Head of caudate nucleus (tissue), 42 donors: ENCODE data around the gene EEF1A2.
A peak's percentile ranks its signal among the peaks of the same experiment; 100 is the strongest.

Experiments used
- DNase-seq, 42 donors: peaks; one replicate each; pipeline versions ENCODE4 v3.0.0 to v3.0.0-alpha.2; 2020 to 2021; ENCODE audit warnings: mixed read lengths in 7 of 42
- intact Hi-C: fragments of 100-400 bp; cut with DNase I; formaldehyde crosslinking; loops from one replicate; pipeline ENCODE4 v1.15.0; 2022

The EEF1A2 gene

DNA sequence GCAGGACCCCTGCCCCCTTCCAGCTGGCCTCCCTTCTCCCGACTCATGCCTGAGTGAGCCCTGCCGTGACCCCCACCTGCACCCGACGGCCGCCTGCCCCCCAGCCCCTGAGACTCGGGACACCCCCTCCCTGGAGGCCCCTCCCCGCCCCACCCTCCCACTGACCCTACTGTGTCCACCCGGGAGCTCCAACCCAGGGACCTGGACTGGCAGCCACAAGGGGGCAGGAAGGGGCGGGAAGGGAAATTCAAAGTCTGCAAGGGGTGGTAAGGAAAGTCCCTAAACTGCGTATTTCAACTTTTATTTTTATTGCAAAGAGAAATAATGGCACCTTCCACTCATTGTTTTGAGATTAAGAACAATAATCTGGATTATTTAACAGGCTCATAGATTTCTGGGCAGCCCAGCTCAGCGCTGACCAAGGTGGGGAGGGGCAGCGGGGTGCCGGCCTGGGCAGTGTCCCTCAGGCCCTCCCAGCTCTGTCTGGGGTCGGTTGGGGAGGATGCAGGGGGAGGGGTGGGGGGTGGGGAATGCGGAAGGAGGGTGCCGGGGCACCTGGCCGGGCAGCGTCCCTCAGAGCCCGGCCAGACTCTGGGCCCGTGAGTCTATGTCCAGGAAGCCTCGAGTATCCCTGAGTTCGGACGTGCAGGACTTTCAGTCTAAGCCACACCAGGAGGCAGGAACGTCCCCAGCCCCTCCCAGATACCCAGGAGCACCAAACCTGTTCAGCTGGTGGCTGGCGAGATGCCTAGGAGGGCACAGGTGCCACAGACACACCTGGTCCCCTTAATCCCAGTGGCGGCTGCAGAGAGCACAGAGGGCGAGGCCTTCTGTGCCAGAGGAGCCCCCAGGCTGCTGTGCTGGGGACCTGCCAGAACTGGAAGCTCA is 39.6 kb upstream of the EEF1A2 start:
- intact Hi-C loops, result loop anchor here (10.0 kb wide), 1 partner anchor 86 kb away; the partner anchor contains the start of gene GMEB2
- no peak for DNase-seq

GRCh38 chr20:63537525-63538203 is 38.8 kb upstream of the EEF1A2 start:
- DNase-seq, result peak; percentile 31 to 89 (median 76)
- intact Hi-C loops, result loop anchor here (10.0 kb wide), 1 partner anchor 87 kb away; the partner anchor contains the start of gene GMEB2

GRCh38 chr20:63536997-63537524 is 38.2 kb upstream of the EEF1A2 start, which contains the start of gene PTK6:
Gene PTK6, minus strand, starts transcription at chr20:63537376. Its CDS starts 62 bp downstream, at chr20:63537314.
- intact Hi-C loops, result loop anchor here (10.0 kb wide), 1 partner anchor 88 kb away; the partner anchor contains the start of gene GMEB2
- DNase-seq, result no peak

- intact Hi-C loops, result loop anchor here (10.0 kb wide), 1 partner anchor 88 kb away; the partner anchor contains the start of gene GMEB2
- no peak for DNase-seq
Measured at GRCh38 chr20:63536241-63536977, 37.5 kb upstream of the EEF1A2 start.

GRCh38 chr20:63534831-63535651 is 36.2 kb upstream of the EEF1A2 start:
- no peak for DNase-seq

GRCh38 chr20:63534427-63534830 is 35.5 kb upstream of the EEF1A2 start:
- no peak for DNase-seq
- intact Hi-C loops, result loop anchor here (10.0 kb wide), 1 partner anchor 90 kb away; the partner anchor contains the start of gene GMEB2

More at GRCh38 chr20:63534831-63535651, 36.2 kb upstream of the EEF1A2 start:
- intact Hi-C loops, result loop anchor here (10.0 kb wide), 1 partner anchor 90 kb away; the partner anchor contains the start of gene GMEB2

- intact Hi-C loops, result loop anchor here (10.0 kb wide), 1 partner anchor 91 kb away; the partner anchor contains the start of gene GMEB2
- no peak for DNase-seq
Measured at GRCh38 chr20:63533871-63534393, 35.0 kb upstream of the EEF1A2 start.

DNA sequence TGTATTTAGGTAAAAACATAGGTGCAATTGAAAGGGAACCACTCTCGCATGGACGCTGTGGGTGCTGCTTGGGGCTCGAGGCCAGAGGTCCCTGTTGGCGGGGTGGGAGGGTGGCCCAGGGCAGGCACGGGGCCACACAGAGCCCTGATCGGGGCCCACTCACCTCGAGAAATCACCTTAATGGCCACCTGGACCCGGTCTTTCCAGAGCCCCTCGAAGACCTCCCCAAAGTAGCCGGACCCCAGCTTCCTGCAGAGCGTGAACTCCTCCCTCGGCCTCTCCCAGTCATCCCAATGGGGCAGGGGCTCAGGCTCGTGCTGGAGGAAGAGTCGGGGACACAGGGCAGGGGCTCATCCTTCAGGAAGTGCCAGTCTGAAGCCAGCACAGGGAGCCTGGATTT is 34.5 kb upstream of the EEF1A2 start:
- no peak for DNase-seq
- intact Hi-C loops, result loop anchor here (10.0 kb wide), 1 partner anchor 91 kb away; the partner anchor contains the start of gene GMEB2

- no peak for DNase-seq
- intact Hi-C loops, result loop anchor here (10.0 kb wide), 1 partner anchor 92 kb away; the partner anchor contains the start of gene GMEB2
Measured at GRCh38 chr20:63532449-63532971, 33.6 kb upstream of the EEF1A2 start.

GRCh38 chr20:63531686-63532448 is 33.0 kb upstream of the EEF1A2 start:
- intact Hi-C loops, result loop anchor here (10.0 kb wide), 1 partner anchor 93 kb away; the partner anchor contains the start of gene GMEB2
- no peak for DNase-seq

DNA sequence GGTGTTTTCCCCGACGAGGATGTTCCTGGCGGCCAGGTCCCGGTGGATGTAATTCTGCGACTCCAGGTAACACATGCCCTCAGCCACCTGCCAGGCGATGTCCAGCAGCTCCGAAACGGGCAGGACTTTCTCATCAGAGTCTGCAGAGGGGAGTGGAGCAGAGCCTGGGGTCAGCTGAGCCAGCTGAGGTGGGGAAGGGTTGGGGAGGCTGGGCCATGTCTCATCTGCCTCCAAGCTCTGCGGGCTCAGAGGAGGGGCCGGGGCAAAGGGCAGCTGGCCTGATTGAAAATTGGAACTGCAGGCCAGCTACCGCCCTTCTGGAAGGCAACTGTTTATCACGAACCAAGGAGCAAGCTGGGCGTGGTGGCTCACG is 31.9 kb upstream of the EEF1A2 start:
- no peak for DNase-seq
- intact Hi-C loops, result loop anchor here (10.0 kb wide), 1 partner anchor 94 kb away; the partner anchor contains the start of gene GMEB2

DNA sequence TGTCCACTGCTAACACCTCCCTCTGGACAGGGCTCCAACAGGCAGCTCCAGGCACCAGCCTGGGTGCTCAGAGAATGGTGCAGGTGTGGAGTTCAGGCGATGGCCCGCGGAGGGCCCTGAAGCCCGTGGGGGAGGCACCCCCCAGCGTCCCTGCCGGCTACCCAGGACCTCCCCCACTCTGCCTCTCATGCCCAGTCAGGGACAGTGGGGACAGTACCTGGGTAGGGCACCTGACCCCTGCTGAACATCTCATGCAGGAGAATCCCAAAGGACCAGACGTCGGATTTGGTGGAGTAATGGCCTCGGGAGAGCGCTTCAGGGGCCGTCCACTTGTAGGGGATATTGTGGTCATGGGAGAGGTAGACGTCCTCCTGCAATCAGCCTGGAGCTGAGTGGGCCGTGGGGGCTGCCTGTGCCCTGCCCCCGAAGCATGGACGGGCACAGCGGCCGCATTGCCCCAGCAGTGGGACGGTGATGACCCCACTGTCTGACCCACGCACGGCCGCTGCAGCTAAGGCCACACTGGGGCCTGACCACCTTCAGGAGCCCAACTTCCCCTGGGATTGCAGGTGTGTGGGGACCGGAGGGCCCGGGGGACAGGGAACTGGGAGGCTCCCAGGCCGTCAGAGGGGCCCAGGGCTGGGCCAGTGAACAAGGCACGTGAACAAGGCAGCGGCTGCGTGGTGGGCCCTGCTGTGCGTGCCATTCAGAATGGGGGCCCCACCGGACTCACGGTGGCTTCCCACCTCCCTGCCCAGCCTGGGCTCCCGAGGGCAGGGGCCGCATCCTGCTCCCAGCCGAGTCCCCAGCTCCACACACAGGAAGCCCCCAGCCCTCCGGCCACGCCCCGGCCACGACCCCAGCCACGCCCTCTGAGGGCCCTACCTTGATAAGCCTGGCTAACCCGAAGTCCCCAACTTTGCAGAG is 31.2 kb upstream of the EEF1A2 start:
- intact Hi-C loops, result loop anchor here (10.0 kb wide), 1 partner anchor 95 kb away; the partner anchor contains the start of gene GMEB2
- no peak for DNase-seq

DNA sequence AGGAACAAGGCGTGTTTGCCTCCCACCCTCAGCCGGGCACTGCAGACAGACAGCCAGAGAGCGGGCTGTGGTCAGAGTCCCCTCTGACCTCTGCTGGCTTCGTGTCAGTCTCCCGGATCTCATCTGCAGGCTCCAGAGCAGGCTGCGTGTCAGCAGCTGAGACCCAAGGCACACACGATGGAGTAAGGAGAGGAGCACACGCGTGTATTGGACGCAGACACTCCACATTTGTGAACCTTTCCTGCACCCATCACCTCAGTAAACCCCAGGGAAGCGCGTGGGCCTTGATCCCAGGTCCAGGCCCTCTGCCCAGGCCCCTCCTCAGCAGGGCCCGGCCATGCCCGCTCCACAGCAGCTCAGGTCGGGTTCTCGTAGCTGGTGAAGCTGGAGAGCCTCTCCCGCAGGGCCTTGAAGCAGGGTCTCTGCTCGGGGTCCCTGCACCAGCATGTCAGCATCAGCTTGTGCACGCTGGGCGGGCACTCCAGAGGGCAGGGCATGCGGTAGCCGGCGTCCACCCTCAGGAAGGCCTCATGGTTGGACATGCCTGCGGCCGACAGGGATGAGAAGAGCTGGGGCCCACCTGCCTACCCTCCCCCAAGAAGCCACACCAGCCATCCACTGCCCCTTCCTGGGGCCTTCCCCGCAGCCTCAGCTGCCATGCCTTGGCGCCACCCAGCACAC is 30.4 kb upstream of the EEF1A2 start:
- DNase-seq, result no peak
- intact Hi-C loops, result no loop called here

- intact Hi-C loops, result no loop called here
- no peak for DNase-seq
Measured at GRCh38 chr20:63527184-63527583, 28.3 kb upstream of the EEF1A2 start.

DNA sequence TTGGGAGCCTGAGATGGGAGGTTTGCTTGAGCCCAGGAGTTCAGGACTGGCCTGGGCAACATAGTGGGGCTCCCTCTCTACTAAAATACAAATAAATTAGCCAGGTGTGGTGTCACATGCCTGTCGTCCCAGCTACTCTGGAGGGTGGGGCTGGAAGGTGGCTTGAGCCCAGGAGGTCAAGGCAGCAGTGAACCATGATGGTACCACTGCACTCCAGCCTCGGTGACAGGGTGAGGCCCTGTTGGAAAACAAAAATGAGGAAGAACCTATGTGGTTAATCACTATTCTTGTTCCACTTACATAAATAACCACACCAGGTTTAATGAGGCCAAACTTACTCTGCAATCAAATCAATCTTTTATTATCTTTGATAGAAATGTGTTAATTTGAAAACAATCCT is 27.1 kb upstream of the EEF1A2 start:
- intact Hi-C loops, result no loop called here
- no peak for DNase-seq
